COLO668 (cell line): Measurements from ENCODE around the gene NBEAL1.
"Not testable (repeated sequence)": the region's sequence is repeated elsewhere in the genome, so short reads cannot be mapped to it uniquely, and the experiment has no call there.

Experiments used
- DNase-seq: peaks from one replicate; lab custom pipeline; 2025; ENCODE audit not compliant: unreplicated experiment; lab: John Stamatoyannopoulos, UW

NBEAL1 gene

GRCh38 chr2:203038586-203038985 is 23.9 kb downstream of the NBEAL1 start:
- DNase-seq: no peak

GRCh38 chr2:203039211-203039610 is 24.5 kb downstream of the NBEAL1 start:
- DNase-seq: not testable (repeated sequence)

GRCh38 chr2:203040966-203041521 is 26.4 kb downstream of the NBEAL1 start:
- no peak for DNase-seq

GRCh38 chr2:203042178-203042577 is 27.5 kb downstream of the NBEAL1 start:
- no peak for DNase-seq

GRCh38 chr2:203043226-203043625 is 28.6 kb downstream of the NBEAL1 start:
- DNase-seq: no peak

GRCh38 chr2:203045867-203046266 is 31.2 kb downstream of the NBEAL1 start:
- DNase-seq: no peak

GRCh38 chr2:203052539-203052938 is 37.9 kb downstream of the NBEAL1 start:
- DNase-seq: no peak

- DNase-seq: no peak
Observed at GRCh38 chr2:203059567-203060240, 45.0 kb downstream of the NBEAL1 start.

- DNase-seq: no peak
Observed at GRCh38 chr2:203061346-203061745, 46.7 kb downstream of the NBEAL1 start.

- no peak for DNase-seq
Observed at GRCh38 chr2:203062126-203062525, 47.5 kb downstream of the NBEAL1 start.

- DNase-seq: not testable (repeated sequence)
Observed at GRCh38 chr2:203066519-203067091, 51.9 kb downstream of the NBEAL1 start.

GRCh38 chr2:203070701-203071100 is 56.0 kb downstream of the NBEAL1 start:
- no peak for DNase-seq

- no peak for DNase-seq
Observed at GRCh38 chr2:203071148-203071547, 56.5 kb downstream of the NBEAL1 start.

GRCh38 chr2:203072371-203072770 is 57.7 kb downstream of the NBEAL1 start:
- no peak for DNase-seq

- DNase-seq: no peak
Observed at GRCh38 chr2:203077451-203077850, 62.8 kb downstream of the NBEAL1 start.

GRCh38 chr2:203080447-203081045 is 65.9 kb downstream of the NBEAL1 start:
- no peak for DNase-seq

- no peak for DNase-seq
Observed at GRCh38 chr2:203083328-203083727, 68.7 kb downstream of the NBEAL1 start.

GRCh38 chr2:203086381-203086780 is 71.7 kb downstream of the NBEAL1 start:
- not testable (repeated sequence) for DNase-seq

GRCh38 chr2:203090721-203091120 is 76.0 kb downstream of the NBEAL1 start:
- DNase-seq: not testable (repeated sequence)

GRCh38 chr2:203097735-203098134 is 83.1 kb downstream of the NBEAL1 start:
- DNase-seq: peak; percentile 2

- not testable (repeated sequence) for DNase-seq
Observed at GRCh38 chr2:203102357-203102756, 87.7 kb downstream of the NBEAL1 start.

- no peak for DNase-seq
Observed at GRCh38 chr2:203104273-203104672, 89.6 kb downstream of the NBEAL1 start.
